Measurements from ENCODE around the gene MACO1.
A peak's percentile ranks its signal among the peaks of the same experiment; 100 is the strongest.
"Not testable (repeated sequence)": the region's sequence is repeated elsewhere in the genome, so short reads cannot be mapped to it uniquely, and the experiment has no call there.

Gene MACO1

GRCh38 chr1:25425098-25426085 lies 5.3 kb upstream of the MACO1 start:
- no peak for DNase-seq

GRCh38 chr1:25427696-25428095 lies 3.0 kb upstream of the MACO1 start:
- DNase-seq, result no peak

- DNase-seq, result no peak
Observed at GRCh38 chr1:25428475-25429166, 2.1 kb upstream of the MACO1 start.

- DNase-seq, result peak; percentile 4
Observed at GRCh38 chr1:25430967-25431881, 527 bp downstream of the MACO1 start.

GRCh38 chr1:25431955-25432719 lies 1.4 kb downstream of the MACO1 start:
- DNase-seq, result no peak

- no peak for DNase-seq
Observed at GRCh38 chr1:25432749-25433388, 2.2 kb downstream of the MACO1 start.

GRCh38 chr1:25433389-25434186 lies 2.9 kb downstream of the MACO1 start:
- DNase-seq, result no peak

GRCh38 chr1:25435397-25436108 lies 4.9 kb downstream of the MACO1 start:
- DNase-seq, result no peak

GRCh38 chr1:25437672-25438071 lies 7.0 kb downstream of the MACO1 start:
- DNase-seq, result no peak

GRCh38 chr1:25439287-25439686 lies 8.6 kb downstream of the MACO1 start:
- no peak for DNase-seq

GRCh38 chr1:25442178-25442577 lies 11.5 kb downstream of the MACO1 start:
- no peak for DNase-seq

- no peak for DNase-seq
Observed at GRCh38 chr1:25443030-25443699, 12.5 kb downstream of the MACO1 start.

GRCh38 chr1:25444604-25445003 lies 13.9 kb downstream of the MACO1 start:
- not testable (repeated sequence) for DNase-seq

- DNase-seq, result no peak
Observed at GRCh38 chr1:25445993-25446538, 15.4 kb downstream of the MACO1 start.

- DNase-seq, result no peak
Observed at GRCh38 chr1:25447547-25447946, 16.9 kb downstream of the MACO1 start.

- no peak for DNase-seq
Observed at GRCh38 chr1:25450891-25451290, 20.2 kb downstream of the MACO1 start.

- DNase-seq, result no peak
Observed at GRCh38 chr1:25451908-25452307, 21.2 kb downstream of the MACO1 start.

- DNase-seq, result no peak
Observed at GRCh38 chr1:25456502-25456901, 25.8 kb downstream of the MACO1 start.

All from CD4-positive, alpha-beta T cell treated with Interleukin-17A for 4 hours (primary cell).